SU-DHL-6 (cell line): ENCODE data around the gene NUPR1.

Experiments
- CTCF ChIP-seq: fragments of 200-600 bp; sonication (generic); IDR thresholded peaks from one replicate; pipeline ENCODE4 v1.5.1; 2017; ENCODE audit warnings: antibody characterized with exemption, mild to moderate bottlenecking, low read length, moderate library complexity; ENCODE audit not compliant: insufficient read depth, poor library complexity, severe bottlenecking
- EZH2phosphoT487 ChIP-seq: fragments of 200-600 bp; sonication (generic), shearing (Covaris generic); conservative IDR thresholded peaks from 2 replicates; pipeline ENCODE4 v1.6.1; 2018; ENCODE audit warnings: mild to moderate bottlenecking, antibody characterized with exemption, low read length, moderate library complexity, mixed read lengths

- TF ChIP-seq CTCF: no peak
- TF ChIP-seq EZH2phosphoT487: no peak
Measured at GRCh38 chr16:28561557-28562187, 22.9 kb upstream of the NUPR1 start.
